ENCODE results near the gene RS1. TPM values are rescaled to one million over a fixed set of nuclear protein-coding genes. Genes with fewer than 3 reads are reported as not detected.
A peak's percentile ranks its signal among the peaks of the same experiment; 100 is the strongest.

Gene RS1
- total and polyA plus RNA-seq, 9 of the 15 experiments (the other 6 are each of a cell fraction or from before 2014, with no cell fraction given) = not detected

GRCh38 chrX:18707426-18708049, 35.6 kb upstream of the RS1 start, which contains the start of gene PPEF1:
TSS of gene PPEF1 (plus strand) at chrX:18707645. CDS start at chrX:18707781, 136 bp downstream.
- H3K9me3 ChIP-seq (replicated peaks; ENCODE audit: control insufficient read depth, insufficient read depth, low read depth, low read length) = no peaks in the 10 kb centered on the region
- FAIRE-seq = no peak
- no peak within 1 kb of the TSS for H3K9ac ChIP-seq (ENCODE audit: insufficient read depth in 1 of 2, low read depth in 2 of 2, low read length in 2 of 2)
- no peaks in the 10 kb centered on the region for H4K20me1 ChIP-seq (replicated peaks; ENCODE audit: control insufficient read depth, insufficient read depth, low read length)
- BruUV-seq (replicated peaks) = no TSS peak
- H3K4me1 ChIP-seq (replicated peaks in 1 of 2; ENCODE audit: control insufficient read depth in 2 of 2, insufficient read depth in 2 of 2, low read length in 2 of 2) = no peaks in the 10 kb centered on the region
- no peaks in the 10 kb centered on the region for H3K27me3 ChIP-seq (ENCODE audit: control insufficient read depth in 2 of 2, insufficient read depth in 2 of 2, low read length in 2 of 2)
- no peak within 1 kb of the TSS for H3K27ac ChIP-seq (ENCODE audit: extremely low read depth, low read depth, low read length)
- no peak within 1 kb of the TSS for H2AFZ ChIP-seq (ENCODE audit: low read depth, low read length)
- intact Hi-C loops (cut with micrococcal nuclease) (no loop called here), in situ Hi-C loops (cut with MboI) (no loop called here)
- peak in 2 of 4 experiments; percentile 15 to 17 for DNase-seq (ENCODE audit: extremely low read depth in 1 of 4, low spot score in 3 of 4)
- POLR2A ChIA-PET = no interaction called here
- TF ChIP-seq ZNF431 (CRISPR knock-in tag; IDR thresholded peaks at IDR 0.05) (no peak), FOXP4 (CRISPR knock-in tag; IDR thresholded peaks at IDR 0.05; ENCODE audit: borderline replicate concordance) (no peak), ZNF282 (CRISPR knock-in tag; IDR thresholded peaks at IDR 0.05) (no peak), ZNF589 (CRISPR knock-in tag; IDR thresholded peaks at IDR 0.05; ENCODE audit: low read depth) (no peak), E4F1 (CRISPR knock-in tag; IDR thresholded peaks at IDR 0.05; ENCODE audit: borderline replicate concordance) (no peak), ZNF124 (CRISPR knock-in tag; IDR thresholded peaks at IDR 0.05) (no peak), ZNF695 (CRISPR knock-in tag; IDR thresholded peaks at IDR 0.05) (no peak), ZNF140 (CRISPR knock-in tag; IDR thresholded peaks at IDR 0.05) (no peak), MTF1 (CRISPR knock-in tag; IDR thresholded peaks at IDR 0.05; ENCODE audit: borderline replicate concordance) (no peak), CREBBP (IDR thresholded peaks at IDR 0.05; ENCODE audit: low read depth, low read length) (no peak), HDAC6 (IDR thresholded peaks at IDR 0.05; ENCODE audit: low read depth, low read length) (no peak), MAFG (tag; conservative IDR thresholded peaks at IDR 0.05) (no peak), MLLT1 (IDR thresholded peaks at IDR 0.05) (no peak)
- H3K9me1 ChIP-seq (ENCODE audit: control insufficient read depth, insufficient read depth, low read length) = no peaks in the 10 kb centered on the region
- H3K36me3 ChIP-seq (ENCODE audit: control insufficient read depth, insufficient read depth, low read length) = no peaks in the 10 kb centered on the region
- H3K4me2 ChIP-seq (ENCODE audit: insufficient read depth, low read length) = no peak within 1 kb of the TSS
- no peak for ATAC-seq
- 2% methylated on average over 7 of the region's 8 CpGs for WGBS (ENCODE audit: insufficient coverage, low coverage, missing lambda C conversion rate)
- no peak within 1 kb of the TSS for H3K4me3 ChIP-seq
- H3K79me2 ChIP-seq (ENCODE audit: control insufficient read depth, insufficient read depth, low read length) = no peaks in the 10 kb centered on the region
- CTCF ChIA-PET (ENCODE audit: low intra/inter-chr PET ratio) = no interaction called here

Measured in K562 (cell line).